ENCODE results near the gene SLC47A1.

SLC47A1 gene

GRCh38 chr17:19495828-19496528 is 37.7 kb upstream of the SLC47A1 start:
- no peaks in the 10 kb centered on the region for H3K27me3 ChIP-seq (ENCODE audit: insufficient read depth, poor library complexity, severe bottlenecking)
- no peak overlapping the region for H3K4me3 ChIP-seq (replicated peaks; ENCODE audit: insufficient read depth, low read length)
- TF ChIP-seq SPI1 (IDR thresholded peaks at IDR 0.05; ENCODE audit: borderline replicate concordance, low read depth), result no peak
- no peak for TF ChIP-seq CTCF (IDR thresholded peaks at IDR 0.05; ENCODE audit: insufficient read depth, low read length)
- no peak for TF ChIP-seq GABPA (IDR thresholded peaks at IDR 0.05; ENCODE audit: low read depth)
- TF ChIP-seq POLR2AphosphoS5 (IDR thresholded peaks at IDR 0.05; ENCODE audit: low read depth), result no peak
- TF ChIP-seq REST (IDR thresholded peaks at IDR 0.05; ENCODE audit: insufficient replicate concordance, low read depth), result no peak
- H3K27ac ChIP-seq (replicated peaks), result no peak overlapping the region
- no peak for DNase-seq (ENCODE audit: low read depth in 1 of 2, low spot score in 1 of 2)

GRCh38 chr17:19497624-19498023 is 36.0 kb upstream of the SLC47A1 start:
- TF ChIP-seq SPI1 (IDR thresholded peaks at IDR 0.05; ENCODE audit: borderline replicate concordance, low read depth) (no peak), CTCF (IDR thresholded peaks at IDR 0.05; ENCODE audit: insufficient read depth, low read length) (no peak), GABPA (IDR thresholded peaks at IDR 0.05; ENCODE audit: low read depth) (no peak), POLR2AphosphoS5 (IDR thresholded peaks at IDR 0.05; ENCODE audit: low read depth) (no peak), REST (IDR thresholded peaks at IDR 0.05; ENCODE audit: insufficient replicate concordance, low read depth) (no peak)
- DNase-seq (ENCODE audit: low read depth in 1 of 2, low spot score in 1 of 2), result no peak
- H3K4me3 ChIP-seq (replicated peaks; ENCODE audit: insufficient read depth, low read length), result no peak overlapping the region
- H3K27ac ChIP-seq (replicated peaks), result no peak overlapping the region
- no peaks in the 10 kb centered on the region for H3K27me3 ChIP-seq (ENCODE audit: insufficient read depth, poor library complexity, severe bottlenecking)

GRCh38 chr17:19501219-19501618 is 32.4 kb upstream of the SLC47A1 start:
- no peak for TF ChIP-seq GABPA (IDR thresholded peaks at IDR 0.05; ENCODE audit: low read depth)
- TF ChIP-seq REST (IDR thresholded peaks at IDR 0.05; ENCODE audit: insufficient replicate concordance, low read depth), result no peak
- no peak for TF ChIP-seq CTCF (IDR thresholded peaks at IDR 0.05; ENCODE audit: insufficient read depth, low read length)
- no peak for TF ChIP-seq SPI1 (IDR thresholded peaks at IDR 0.05; ENCODE audit: borderline replicate concordance, low read depth)
- TF ChIP-seq POLR2AphosphoS5 (IDR thresholded peaks at IDR 0.05; ENCODE audit: low read depth), result no peak
- Histone ChIP-seq H3K4me3 (replicated peaks; ENCODE audit: insufficient read depth, low read length) (no peak overlapping the region), H3K27ac (replicated peaks) (no peak overlapping the region), H3K27me3 (ENCODE audit: insufficient read depth, poor library complexity, severe bottlenecking) (no peaks in the 10 kb centered on the region)
- no peak for DNase-seq (ENCODE audit: low read depth in 1 of 2, low spot score in 1 of 2)
